HepG2 (cell line): Measurements from ENCODE around the gene TRAF5. TPM values are rescaled to one million over a fixed set of nuclear protein-coding genes. Genes with fewer than 3 reads are reported as not detected.

Source experiments
- ATAC-seq: fragments of 200-7000 bp; cut with Tn5 transposase; 3 replicates; pipeline ENCODE4 v1.9.1; 2020; ENCODE audit warnings: mild to moderate bottlenecking, moderate library complexity
- BruUV-seq: library from RNA; stranded (reverse); fragments of 400-500 nt; replicated peaks from 2 replicates; lab custom pipeline; 2021; lab: Mats Ljungman, UMichigan
- CTCF ChIA-PET: fragments of 300-600 bp; formaldehyde crosslinking; extraction: SDS; loops from one replicate; lab custom pipeline; 2021; ENCODE audit warnings: low total read pairs, inconsistent platforms, low intra/inter-chr PET ratio; lab: Yijun Ruan, JAX
- POLR2A ChIA-PET: fragments of 350-600 bp; sonication (Branson Sonifier 250); formaldehyde crosslinking; loops from one replicate; lab custom pipeline; 2020; ENCODE audit warnings: antibody characterized with exemption, inconsistent platforms; lab: Yijun Ruan, JAX
- DNase-seq: peaks from one replicate; pipeline ENCODE4 v3.0.0-alpha.2; 2015; ENCODE audit warnings: low spot score
- FAIRE-seq: peaks from 3 replicates; lab custom pipeline; 2011; peaks lifted over from hg19 to GRCh38; lab: Jason Lieb, UNC
- H2AFZ ChIP-seq: one replicate; pipeline ENCODE4 v1.6.1; 2011; ENCODE audit warnings: low read length, inconsistent platforms
- H3K27ac ChIP-seq: fragments of 300-600 bp; 3 replicates; pipeline ENCODE4 v1.8.0; 2011; ENCODE audit warnings: mixed run types, mild to moderate bottlenecking, mixed read lengths, low read length, inconsistent platforms; ENCODE audit not compliant: insufficient read depth; ENCODE audit errors: extremely low read length
- H3K27me3 ChIP-seq, 2 experiments: fragments of 200-600 bp in 1 of 2; 2 replicates in 1 of 2; 3 replicates in 1 of 2; pipeline versions ENCODE4 v1.6.0 to v1.8.0; 2011; ENCODE audit warnings: low read length in 2 of 2, mild to moderate bottlenecking in 2 of 2, moderate library complexity in 2 of 2, inconsistent platforms in 1 of 2; ENCODE audit not compliant: insufficient read depth in 2 of 2, control insufficient read depth in 1 of 2
- H3K36me3 ChIP-seq, 2 experiments: fragments of 200-600 bp in 1 of 2; replicated peaks in 1 of 2; 2 replicates in 1 of 2; 3 replicates in 1 of 2; pipeline versions ENCODE4 v1.5.1 to v1.8.0; 2011; ENCODE audit warnings: low read length in 2 of 2, inconsistent platforms in 1 of 2; ENCODE audit not compliant: insufficient read depth in 2 of 2, control insufficient read depth in 1 of 2
- H3K4me1 ChIP-seq: 2 replicates; pipeline ENCODE4 v1.5.1; 2012; ENCODE audit warnings: low read length, inconsistent platforms; ENCODE audit not compliant: insufficient read depth
- H3K4me2 ChIP-seq: 2 replicates; pipeline ENCODE4 v1.6.0; 2011; ENCODE audit warnings: low read depth, low read length, inconsistent platforms
- H3K4me3 ChIP-seq, 3 experiments: fragments of 200-600 bp in 1 of 3; sonication (generic), shearing (Covaris generic) in 1 of 3; replicated peaks in 1 of 3; 2 replicates each; pipeline ENCODE4 v1.5.1; 2011 to 2016; ENCODE audit warnings: low read length in 3 of 3, inconsistent platforms in 2 of 3, low read depth in 2 of 3, mild to moderate bottlenecking in 2 of 3, control low read depth in 1 of 3, mixed read lengths in 1 of 3; ENCODE audit not compliant: insufficient read depth in 1 of 3
- H3K79me2 ChIP-seq: one replicate; pipeline ENCODE4 v1.6.1; 2011; ENCODE audit warnings: low read length, inconsistent platforms; ENCODE audit not compliant: insufficient read depth
- H3K9ac ChIP-seq: 2 replicates; pipeline ENCODE4 v1.6.0; 2011; ENCODE audit warnings: mild to moderate bottlenecking, low read depth, low read length, inconsistent platforms; ENCODE audit not compliant: insufficient read depth
- H3K9me3 ChIP-seq: 2 replicates; pipeline ENCODE4 v1.5.1; 2012; ENCODE audit warnings: mild to moderate bottlenecking, low read length
- H4K20me1 ChIP-seq: 2 replicates; pipeline ENCODE4 v1.6.0; 2011; ENCODE audit warnings: inconsistent platforms, mild to moderate bottlenecking, low read length, moderate library complexity; ENCODE audit not compliant: insufficient read depth
- GTF3A ChIP-seq: sonication (generic); formaldehyde crosslinking; conservative IDR thresholded peaks from 2 replicates; pipeline ENCODE4 v1.4.0; 2020; ENCODE audit warnings: mild to moderate bottlenecking, missing genetic modification reagents
- PAF1 ChIP-seq: IDR thresholded peaks from 2 replicates; pipeline ENCODE4 v1.6.1; 2016; ENCODE audit warnings: missing genetic modification reagents, missing compliant biosample characterization
- PCBP1 ChIP-seq: fragments of 200-400 bp; formaldehyde crosslinking; IDR thresholded peaks from 2 replicates; pipeline ENCODE4 v1.6.1; 2017; ENCODE audit warnings: mild to moderate bottlenecking, low read depth, low read length, borderline replicate concordance
- RAD21 ChIP-seq: fragments of 450-650 bp; formaldehyde crosslinking; IDR thresholded peaks from 2 replicates; pipeline ENCODE4 v1.5.0; 2020; ENCODE audit warnings: mild to moderate bottlenecking
- SOX5 ChIP-seq: IDR thresholded peaks from 2 replicates; pipeline ENCODE4 v1.6.1; 2016; ENCODE audit warnings: borderline replicate concordance
- ZBTB4 ChIP-seq: sonication (generic); formaldehyde crosslinking; IDR thresholded peaks from 2 replicates; pipeline ENCODE4 v1.4.0; 2020; ENCODE audit warnings: missing genetic modification reagents, mild to moderate bottlenecking, borderline replicate concordance
- ZNF367 ChIP-seq: sonication (generic); formaldehyde crosslinking; IDR thresholded peaks from 2 replicates; pipeline ENCODE4 v1.4.0; 2020; ENCODE audit warnings: missing genetic modification reagents, borderline replicate concordance
- ZNF530 ChIP-seq: sonication (generic); formaldehyde crosslinking; IDR thresholded peaks from 2 replicates; pipeline ENCODE4 v1.5.0; 2020; ENCODE audit warnings: low read depth, mild to moderate bottlenecking, missing genetic modification reagents
- ZNF639 ChIP-seq: conservative IDR thresholded peaks from 2 replicates; pipeline ENCODE4 v1.6.1; 2018; ENCODE audit warnings: missing genetic modification reagents
- ZNF782 ChIP-seq: sonication (generic); formaldehyde crosslinking; IDR thresholded peaks from 2 replicates; pipeline ENCODE4 v1.4.0; 2020; ENCODE audit warnings: missing genetic modification reagents, mild to moderate bottlenecking, borderline replicate concordance
- ZNF788 ChIP-seq: sonication (generic); formaldehyde crosslinking; IDR thresholded peaks from 2 replicates; pipeline ENCODE4 v1.5.0; 2020; ENCODE audit warnings: mild to moderate bottlenecking, missing genetic modification reagents, borderline replicate concordance
- WGBS: methylation state at CpG from one replicate; pipeline ENCODE4 v1.1.6; 2017; ENCODE audit warnings: low lambda C conversion rate; 5-methylcytosine and 5-hydroxymethylcytosine counted together
- in situ Hi-C: cut with HindIII; loops from 2 replicates; pipeline ENCODE4 v1.10.0; 2017; ENCODE audit warnings: low pct_unique_long_range_greater_than_20kb; ENCODE audit not compliant: extremely low pct_ligation_motif_present
- intact Hi-C: fragments of 100-400 bp; cut with micrococcal nuclease; formaldehyde crosslinking; loops from one replicate; pipeline ENCODE4 v1.10.0; 2022; ENCODE audit not compliant: unreplicated experiment
- polyA plus RNA-seq, 8 experiments: library from polyadenylated mRNA; depleted of rRNA in 3 of 8; stranded (reverse) in 7 of 8; unstranded in 1 of 8; fragments of >200 nt; fragmentation: Illumina TruSeq in 4 of 8; extraction: Trizol in 4 of 8; gene quantifications; 2 replicates each; pipeline versions ENCODE4 v1.2.1 to v1.2.3, GENCODE V29; 2011 to 2016; ENCODE audit warnings: low read depth in 4 of 8, missing spikeins in 1 of 8, mixed read lengths in 1 of 8; ENCODE audit not compliant: insufficient read depth in 1 of 8
- total RNA-seq, 5 experiments: library from RNA; depleted of rRNA; stranded (reverse); fragments of >200 nt; fragmentation: Illumina TruSeq; extraction: Trizol; gene quantifications; 2 replicates each; pipeline ENCODE4 v1.2.3, GENCODE V29; 2016; ENCODE audit warnings: low read depth in 1 of 5

Gene TRAF5
- total and polyA plus RNA-seq, 2 of the 13 experiments (the other 11 are each of a cell fraction or from before 2014, with no cell fraction given): 0.27 to 1.6 TPM

- in situ Hi-C loops: no loop called here
- Histone ChIP-seq H3K4me3 (no peak overlapping the region), H3K4me2 (no peak overlapping the region), H2AFZ (no peak overlapping the region), H4K20me1 (no peaks in the 10 kb centered on the region), H3K4me1 (no peaks in the 10 kb centered on the region)
- ChIA-PET POLR2A (no interaction called here), CTCF (no interaction called here)
- intact Hi-C loops: no loop called here
- BruUV-seq: no TSS peak
- TF ChIP-seq PAF1 (CRISPR knock-in tag): no peak
- no peak for TF ChIP-seq RAD21 (CRISPR knock-in tag)
- TF ChIP-seq, all 625 proteins: peak for 0
- ATAC-seq: no peak
- WGBS: 52% methylated on average over 4 of the region's 4 CpGs
- H3K9me3 ChIP-seq: no peaks in the 10 kb centered on the region
- H3K9ac ChIP-seq: no peak overlapping the region
- H3K27ac ChIP-seq: no peak overlapping the region
- no peaks in the 10 kb centered on the region for H3K79me2 ChIP-seq
- H3K36me3 ChIP-seq: no peaks in the 10 kb centered on the region
- FAIRE-seq: no peak
- no peaks in the 10 kb centered on the region for H3K27me3 ChIP-seq
- no peak for DNase-seq
These were observed 20.6 kb downstream of the TRAF5 start for GRCh38 chr1:211347077-211347844.

GRCh38 chr1:211348547-211348946 lies 21.9 kb downstream of the TRAF5 start:
- DNase-seq (no peak), ATAC-seq (no peak), FAIRE-seq (no peak)
- no peak overlapping the region for H3K27ac ChIP-seq
- CTCF ChIA-PET: no interaction called here
- H3K27me3 ChIP-seq: no peaks in the 10 kb centered on the region
- H3K4me1 ChIP-seq: peaks cover 13% of the 10 kb centered on the region
- H2AFZ ChIP-seq: no peak overlapping the region
- POLR2A ChIA-PET: no interaction called here
- no peaks in the 10 kb centered on the region for H3K79me2 ChIP-seq
- H3K4me2 ChIP-seq: no peak overlapping the region
- H3K9ac ChIP-seq: no peak overlapping the region
- intact Hi-C loops: no loop called here
- no peaks in the 10 kb centered on the region for H4K20me1 ChIP-seq
- no TSS peak for BruUV-seq
- H3K4me3 ChIP-seq: no peak overlapping the region
- no peaks in the 10 kb centered on the region for H3K36me3 ChIP-seq
- no peaks in the 10 kb centered on the region for H3K9me3 ChIP-seq
- in situ Hi-C loops: no loop called here
- no peak for TF ChIP-seq PCBP1
- TF ChIP-seq ZNF639 (CRISPR knock-in tag): no peak
- no peak for TF ChIP-seq ZBTB4
- no peak for TF ChIP-seq GTF3A
- TF ChIP-seq ZNF367: no peak
- no peak for TF ChIP-seq ZNF530 (CRISPR knock-in tag)
- no peak for TF ChIP-seq ZNF782
- TF ChIP-seq ZNF788: no peak
- no peak for TF ChIP-seq SOX5
